Lower lobe of right lung (tissue), 2 donors: Measurements from ENCODE around the gene TULP1. TPM values are rescaled to one million over a fixed set of nuclear protein-coding genes. Genes with fewer than 3 reads are reported as not detected.

ENCODE experiments used
- ATAC-seq, 2 donors: fragments of 200-7000 bp; cut with Tn5 transposase; one replicate each; pipeline ENCODE4 v1.9.1; 2020 to 2022; ENCODE audit warnings: mild to moderate bottlenecking in 2 of 2, moderate library complexity in 2 of 2
- DNase-seq: peaks from one replicate; pipeline ENCODE4 v3.0.0-alpha.2; 2020
- H3K27ac ChIP-seq: fragments of 200-600 bp; one replicate; pipeline ENCODE4 v1.8.0; 2022
- H3K27me3 ChIP-seq: fragments of 200-600 bp; one replicate; pipeline ENCODE4 v1.8.0; 2022; ENCODE audit warnings: low read depth
- H3K36me3 ChIP-seq: fragments of 200-600 bp; one replicate; pipeline ENCODE4 v1.8.0; 2022; ENCODE audit warnings: mild to moderate bottlenecking
- H3K4me1 ChIP-seq: fragments of 200-600 bp; one replicate; pipeline ENCODE4 v1.8.0; 2022
- H3K4me3 ChIP-seq: fragments of 200-600 bp; one replicate; pipeline ENCODE4 v1.8.0; 2022; ENCODE audit warnings: mild to moderate bottlenecking
- H3K9me3 ChIP-seq: fragments of 200-600 bp; one replicate; pipeline ENCODE4 v1.8.0; 2022
- intact Hi-C: fragments of 100-400 bp; cut with DNase I; formaldehyde crosslinking; loops from one replicate; pipeline ENCODE4 v1.11.0; 2022
- long read RNA-seq: library from polyadenylated mRNA; unstranded; transcript quantifications from one replicate; pipeline ENCODE4 v2.0.0, GENCODE V29; 2021
- total RNA-seq: library from RNA; stranded (reverse); fragmentation: NEBNext Ultra II Directional; extraction: Animal tissue kit (Norgen Biotek cat#: 25700); gene quantifications from one replicate; pipeline ENCODE4 v1.2.1, GENCODE V29; 2021
- TF ChIP-seq, protein P1 (sequence below): fragments of 200-600 bp; IDR thresholded peaks from one replicate; pipeline ENCODE4 v1.8.0; 2022; ENCODE audit warnings: antibody characterized with exemption, mild to moderate bottlenecking
- donor health status: DM: no; HTN: yes; CAD: no; lungs with severe emphysema.

The TULP1 gene
- total RNA-seq: not detected
- long read RNA-seq: 0 reads

DNA sequence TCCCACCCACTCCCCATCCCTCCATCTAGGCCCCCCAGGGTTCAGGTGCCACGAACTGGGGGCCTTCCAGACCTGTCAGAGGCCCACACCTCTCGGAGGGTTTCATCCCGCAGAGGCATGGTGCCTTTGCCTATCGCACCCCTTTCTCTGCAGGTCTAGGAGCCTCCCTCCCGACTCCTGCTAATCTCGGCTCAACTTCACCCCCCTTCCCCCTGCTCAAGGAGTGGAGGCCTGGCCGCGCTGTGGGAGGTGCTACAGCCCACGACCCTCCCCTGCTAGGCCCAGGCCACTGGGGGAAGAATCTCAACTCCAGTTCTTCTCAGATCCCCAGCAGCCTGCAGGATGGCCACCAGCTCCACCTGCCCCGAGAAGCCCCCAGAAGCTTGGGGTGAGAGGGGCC lies at the start of gene TULP1:
TULP1 (minus strand) TSS at position 157 of the 400 bp plus-strand sequence; CDS start at position 119, 38 bp downstream.
- H3K4me3 ChIP-seq: no peak within 1 kb of the TSS
- intact Hi-C loops: no loop called here
- DNase-seq: no peak
- H3K4me1 ChIP-seq: no peaks in the 10 kb centered on the region
- ATAC-seq: no peak
- TF ChIP-seq, protein P1, sequence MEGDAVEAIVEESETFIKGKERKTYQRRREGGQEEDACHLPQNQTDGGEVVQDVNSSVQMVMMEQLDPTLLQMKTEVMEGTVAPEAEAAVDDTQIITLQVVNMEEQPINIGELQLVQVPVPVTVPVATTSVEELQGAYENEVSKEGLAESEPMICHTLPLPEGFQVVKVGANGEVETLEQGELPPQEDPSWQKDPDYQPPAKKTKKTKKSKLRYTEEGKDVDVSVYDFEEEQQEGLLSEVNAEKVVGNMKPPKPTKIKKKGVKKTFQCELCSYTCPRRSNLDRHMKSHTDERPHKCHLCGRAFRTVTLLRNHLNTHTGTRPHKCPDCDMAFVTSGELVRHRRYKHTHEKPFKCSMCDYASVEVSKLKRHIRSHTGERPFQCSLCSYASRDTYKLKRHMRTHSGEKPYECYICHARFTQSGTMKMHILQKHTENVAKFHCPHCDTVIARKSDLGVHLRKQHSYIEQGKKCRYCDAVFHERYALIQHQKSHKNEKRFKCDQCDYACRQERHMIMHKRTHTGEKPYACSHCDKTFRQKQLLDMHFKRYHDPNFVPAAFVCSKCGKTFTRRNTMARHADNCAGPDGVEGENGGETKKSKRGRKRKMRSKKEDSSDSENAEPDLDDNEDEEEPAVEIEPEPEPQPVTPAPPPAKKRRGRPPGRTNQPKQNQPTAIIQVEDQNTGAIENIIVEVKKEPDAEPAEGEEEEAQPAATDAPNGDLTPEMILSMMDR: no peak
- H3K9me3 ChIP-seq: no peaks in the 10 kb centered on the region
- no peak within 1 kb of the TSS for H3K27ac ChIP-seq
- peaks cover 30% of the 10 kb centered on the region for H3K27me3 ChIP-seq
- H3K36me3 ChIP-seq: no peaks in the 10 kb centered on the region

DNA sequence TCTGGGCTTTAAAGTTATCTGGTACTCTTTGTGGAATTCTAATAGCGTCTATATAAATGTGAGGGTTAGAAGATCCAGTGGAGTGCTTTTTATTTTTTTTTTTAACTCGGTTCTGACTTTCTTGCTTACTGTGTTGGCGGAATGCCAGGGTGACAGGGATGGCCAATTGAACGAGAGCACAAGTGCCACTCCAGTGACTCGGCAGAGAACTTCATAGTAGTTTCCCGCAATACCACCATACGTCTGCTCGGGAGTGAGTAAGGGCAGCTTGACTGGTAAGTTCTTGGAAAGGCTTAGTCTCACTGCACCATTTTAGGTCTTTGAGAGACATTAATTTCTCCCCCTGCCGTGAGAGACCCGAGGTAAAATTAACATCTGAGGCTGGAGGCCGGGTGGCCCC lies 49.4 kb upstream of the TULP1 start:
- TF ChIP-seq, protein P1: no peak
- no peak overlapping the region for H3K27ac ChIP-seq
- intact Hi-C loops: no loop called here

DNA sequence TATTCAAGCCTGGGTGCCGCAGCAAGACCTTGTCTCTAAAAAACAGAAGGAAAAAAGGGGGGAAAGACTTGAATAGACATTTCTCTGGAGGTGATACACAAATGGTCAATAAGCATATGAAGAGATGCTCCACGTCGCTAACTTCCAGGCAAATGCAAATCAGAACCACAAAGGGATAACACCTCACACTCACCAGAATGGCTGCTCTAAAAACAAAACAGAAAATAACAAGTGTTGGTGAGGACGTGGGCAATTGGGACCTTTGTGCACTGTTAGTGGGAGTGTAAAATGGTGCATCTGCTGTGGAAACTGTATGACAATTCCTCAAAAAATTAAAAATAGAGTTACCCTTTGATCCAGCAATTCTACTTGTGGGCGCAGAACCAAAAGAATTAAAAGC lies 48.4 kb upstream of the TULP1 start:
- peaks cover 6% of the 10 kb centered on the region for H3K4me1 ChIP-seq
- no peaks in the 10 kb centered on the region for H3K36me3 ChIP-seq
- intact Hi-C loops: no loop called here
- H3K9me3 ChIP-seq: no peaks in the 10 kb centered on the region
- H3K4me3 ChIP-seq: no peak overlapping the region
- TF ChIP-seq, protein P1: no peak
- peaks cover 8% of the 10 kb centered on the region for H3K27me3 ChIP-seq
- ATAC-seq (no peak), DNase-seq (no peak)
- H3K27ac ChIP-seq: no peak overlapping the region

More for the DNA sequence above, 49.4 kb upstream of the TULP1 start:
- H3K4me3 ChIP-seq: no peak overlapping the region
- peaks cover 8% of the 10 kb centered on the region for H3K27me3 ChIP-seq
- H3K36me3 ChIP-seq: no peaks in the 10 kb centered on the region
- no peaks in the 10 kb centered on the region for H3K9me3 ChIP-seq
- peaks cover 6% of the 10 kb centered on the region for H3K4me1 ChIP-seq
- ATAC-seq (peak; percentile 83 to 93), DNase-seq (peak; percentile 78)

DNA sequence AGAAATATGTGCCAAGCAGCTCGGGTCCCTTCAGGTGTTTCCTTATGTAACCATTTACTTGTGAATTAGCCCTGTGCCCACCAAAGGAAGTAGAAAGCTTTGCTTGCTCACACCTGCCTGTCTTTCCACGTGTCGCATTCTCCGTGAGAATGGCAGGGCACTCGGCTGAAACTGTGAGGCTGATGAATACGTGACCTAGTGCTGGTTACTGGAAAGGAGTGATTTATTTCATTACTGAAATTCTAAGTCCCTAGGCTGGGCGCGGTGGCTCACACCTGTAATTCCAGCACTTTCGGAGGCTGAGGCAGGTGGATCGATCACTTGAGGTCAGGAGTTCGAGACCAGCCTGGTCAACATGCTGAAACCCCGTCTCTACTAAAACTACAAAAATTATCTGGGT lies 45.9 kb upstream of the TULP1 start:
- DNase-seq (no peak), ATAC-seq (no peak)
- peaks cover 6% of the 10 kb centered on the region for H3K4me1 ChIP-seq
- intact Hi-C loops: no loop called here
- no peaks in the 10 kb centered on the region for H3K36me3 ChIP-seq
- no peaks in the 10 kb centered on the region for H3K9me3 ChIP-seq
- no peak overlapping the region for H3K27ac ChIP-seq
- TF ChIP-seq, protein P1: no peak
- H3K4me3 ChIP-seq: no peak overlapping the region
- peaks cover 2% of the 10 kb centered on the region for H3K27me3 ChIP-seq

DNA sequence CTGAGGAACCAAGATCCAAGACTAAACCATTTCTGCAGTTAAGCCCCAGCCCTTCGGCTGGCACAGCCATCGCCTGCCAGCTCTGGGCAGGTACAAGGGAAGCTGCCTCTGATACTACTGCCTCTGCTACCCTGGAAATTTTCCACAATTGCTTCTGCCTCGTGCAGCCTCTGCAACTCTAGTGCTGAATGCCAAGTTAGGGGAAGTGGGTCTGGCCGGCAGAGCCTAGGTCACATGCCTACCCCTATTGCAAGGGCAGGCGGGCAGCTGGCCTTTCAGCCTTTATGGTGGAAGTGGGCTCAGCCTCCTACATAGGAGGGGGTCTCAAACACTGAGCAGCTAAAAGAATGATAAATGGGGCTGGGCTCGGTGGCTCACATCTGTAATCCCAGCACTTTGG lies 44.5 kb upstream of the TULP1 start:
- Histone ChIP-seq H3K4me3 (no peak overlapping the region), H3K27me3 (no peaks in the 10 kb centered on the region), H3K36me3 (no peaks in the 10 kb centered on the region), H3K27ac (no peak overlapping the region), H3K9me3 (no peaks in the 10 kb centered on the region), H3K4me1 (peaks cover under 1% of the 10 kb centered on the region)
- DNase-seq: peak; percentile 57
- intact Hi-C loops: no loop called here
- TF ChIP-seq, protein P1: no peak
- ATAC-seq: peak in 1 of 2 donors; percentile 42

DNA sequence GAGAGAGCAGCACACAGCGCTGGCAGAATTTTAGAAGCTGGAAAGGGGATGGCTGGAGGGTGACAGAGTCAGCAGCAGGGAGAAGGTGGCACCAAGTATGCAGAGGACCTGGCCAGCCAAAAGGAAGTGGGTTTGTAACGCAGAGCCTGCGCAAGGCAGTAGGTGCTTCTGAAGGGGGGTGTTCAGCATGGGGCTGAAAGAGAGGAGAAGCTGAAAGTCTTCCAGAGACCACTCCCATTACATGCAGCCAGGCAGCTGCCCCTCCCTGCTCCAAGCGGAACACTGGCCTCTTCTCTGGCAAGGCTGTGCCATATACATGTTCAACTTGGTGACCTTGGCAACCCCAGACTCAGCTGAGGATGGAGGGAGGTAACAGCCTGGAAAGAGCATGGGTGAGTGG lies 42.1 kb upstream of the TULP1 start:
- Histone ChIP-seq H3K4me3 (no peak overlapping the region), H3K36me3 (no peaks in the 10 kb centered on the region), H3K27me3 (no peaks in the 10 kb centered on the region), H3K4me1 (no peaks in the 10 kb centered on the region), H3K9me3 (peaks cover 5% of the 10 kb centered on the region), H3K27ac (no peak overlapping the region)
- DNase-seq (no peak), ATAC-seq (no peak)
- TF ChIP-seq, protein P1: no peak
- intact Hi-C loops: no loop called here
